ENCODE results near the gene BACH1.

GRCh38 chr21:29300807-29301138 is 2.1 kb downstream of the BACH1 start:
- TF ChIP-seq CTCF (conservative IDR thresholded peaks at IDR 0.05; ENCODE audit: low read length) (no peak), EZH2phosphoT487 (IDR thresholded peaks at IDR 0.05; ENCODE audit: borderline replicate concordance, low read depth, low read length) (no peak)

Measured in OCI-LY7 (cell line).